Measurements from ENCODE around the gene LTN1. TPM values are rescaled to one million over a fixed set of nuclear protein-coding genes. Genes with fewer than 3 reads are reported as not detected.

LTN1 gene
- total RNA-seq, 1 donor from 2014 or later: 32.9 TPM

DNA sequence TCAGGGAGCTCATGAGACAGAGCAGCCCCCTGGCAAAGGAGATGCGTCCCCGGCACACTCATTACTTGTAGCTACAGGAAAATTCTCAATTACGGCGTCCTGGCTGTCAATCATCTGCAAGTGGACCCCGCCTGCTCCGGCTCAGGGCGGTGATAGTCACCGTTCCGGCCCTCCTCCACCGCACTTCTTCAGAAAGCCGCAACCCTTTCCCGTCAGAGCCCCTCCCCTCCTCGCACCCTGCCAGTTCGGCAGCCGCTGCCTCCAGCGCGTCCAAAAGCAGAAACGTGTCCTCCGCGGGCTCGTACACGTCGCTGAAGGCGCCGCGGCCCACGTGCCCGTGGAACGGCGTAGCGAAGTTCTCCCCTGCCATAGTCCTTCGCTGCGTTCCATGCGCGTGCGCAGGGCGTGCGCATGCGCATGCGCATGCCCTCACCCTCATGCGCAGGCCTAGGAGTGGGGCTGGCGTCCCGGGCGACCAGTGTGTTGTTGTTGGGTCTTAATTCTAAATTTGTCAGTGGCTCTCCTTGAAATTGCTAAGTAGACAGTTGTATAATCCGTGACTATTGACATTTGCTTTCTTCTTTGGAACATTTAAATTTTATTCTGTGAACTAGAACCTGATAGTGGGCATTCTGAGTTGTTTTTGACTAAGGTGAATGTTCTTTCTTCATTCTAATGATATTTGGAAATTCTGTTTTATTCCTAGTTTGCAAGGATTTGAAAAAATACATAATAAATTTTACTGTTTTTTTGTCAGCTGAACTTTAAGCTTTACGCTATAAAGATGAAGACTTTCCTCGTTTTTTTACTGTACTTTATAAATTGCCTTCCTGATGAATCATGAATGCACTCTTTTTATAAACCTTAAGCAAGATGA, 107.5 kb downstream of the LTN1 start:
- peaks cover 4% of the 10 kb centered on the region for H3K27me3 Mint-ChIP-seq (ENCODE audit: unreplicated experiment)
- H3K4me3 Mint-ChIP-seq (ENCODE audit: unreplicated experiment): peak overlapping the region; percentile 96
- peak; percentile 82 for DNase-seq
- no peaks in the 10 kb centered on the region for H3K36me3 Mint-ChIP-seq (ENCODE audit: unreplicated experiment)
- H3K4me1 Mint-ChIP-seq (ENCODE audit: low read depth, unreplicated experiment): peaks cover 2% of the 10 kb centered on the region
- peaks cover 5% of the 10 kb centered on the region for H3K9me3 Mint-ChIP-seq (ENCODE audit: unreplicated experiment)
- TF ChIP-seq, protein P1, sequence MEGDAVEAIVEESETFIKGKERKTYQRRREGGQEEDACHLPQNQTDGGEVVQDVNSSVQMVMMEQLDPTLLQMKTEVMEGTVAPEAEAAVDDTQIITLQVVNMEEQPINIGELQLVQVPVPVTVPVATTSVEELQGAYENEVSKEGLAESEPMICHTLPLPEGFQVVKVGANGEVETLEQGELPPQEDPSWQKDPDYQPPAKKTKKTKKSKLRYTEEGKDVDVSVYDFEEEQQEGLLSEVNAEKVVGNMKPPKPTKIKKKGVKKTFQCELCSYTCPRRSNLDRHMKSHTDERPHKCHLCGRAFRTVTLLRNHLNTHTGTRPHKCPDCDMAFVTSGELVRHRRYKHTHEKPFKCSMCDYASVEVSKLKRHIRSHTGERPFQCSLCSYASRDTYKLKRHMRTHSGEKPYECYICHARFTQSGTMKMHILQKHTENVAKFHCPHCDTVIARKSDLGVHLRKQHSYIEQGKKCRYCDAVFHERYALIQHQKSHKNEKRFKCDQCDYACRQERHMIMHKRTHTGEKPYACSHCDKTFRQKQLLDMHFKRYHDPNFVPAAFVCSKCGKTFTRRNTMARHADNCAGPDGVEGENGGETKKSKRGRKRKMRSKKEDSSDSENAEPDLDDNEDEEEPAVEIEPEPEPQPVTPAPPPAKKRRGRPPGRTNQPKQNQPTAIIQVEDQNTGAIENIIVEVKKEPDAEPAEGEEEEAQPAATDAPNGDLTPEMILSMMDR (IDR thresholded peaks at IDR 0.05; ENCODE audit: partially characterized antibody, unreplicated experiment): no peak
- peak overlapping the region; percentile 97 for H3K27ac Mint-ChIP-seq (ENCODE audit: unreplicated experiment)

DNA sequence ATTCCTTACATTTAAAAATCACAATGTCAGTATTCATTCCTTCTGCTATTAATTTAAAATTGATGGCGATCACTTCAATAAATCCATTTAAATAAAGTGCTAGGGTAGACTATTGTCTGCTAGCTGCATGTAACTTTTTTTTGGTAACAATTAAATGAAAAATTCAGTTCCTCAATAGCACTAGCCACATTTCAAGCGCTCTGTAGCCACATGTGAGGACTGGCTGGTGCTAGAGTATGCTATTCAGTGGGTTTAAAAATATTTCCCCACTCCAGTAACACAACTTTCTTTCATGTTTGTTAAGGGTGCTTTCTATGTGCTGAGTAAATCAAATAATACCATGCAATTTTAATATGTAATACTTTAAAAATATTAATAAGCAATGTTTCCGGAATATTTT, 108.2 kb downstream of the LTN1 start:
- Mint-ChIP-seq H3K9me3 (ENCODE audit: unreplicated experiment) (peaks cover 5% of the 10 kb centered on the region), H3K4me1 (ENCODE audit: low read depth, unreplicated experiment) (peaks cover 2% of the 10 kb centered on the region), H3K36me3 (ENCODE audit: unreplicated experiment) (no peaks in the 10 kb centered on the region), H3K27me3 (ENCODE audit: unreplicated experiment) (peaks cover 4% of the 10 kb centered on the region), H3K4me3 (ENCODE audit: unreplicated experiment) (peak overlapping the region; percentile 96), H3K27ac (ENCODE audit: unreplicated experiment) (no peak overlapping the region)
- no peak for DNase-seq
- TF ChIP-seq, protein P1 (IDR thresholded peaks at IDR 0.05; ENCODE audit: partially characterized antibody, unreplicated experiment): no peak

DNA sequence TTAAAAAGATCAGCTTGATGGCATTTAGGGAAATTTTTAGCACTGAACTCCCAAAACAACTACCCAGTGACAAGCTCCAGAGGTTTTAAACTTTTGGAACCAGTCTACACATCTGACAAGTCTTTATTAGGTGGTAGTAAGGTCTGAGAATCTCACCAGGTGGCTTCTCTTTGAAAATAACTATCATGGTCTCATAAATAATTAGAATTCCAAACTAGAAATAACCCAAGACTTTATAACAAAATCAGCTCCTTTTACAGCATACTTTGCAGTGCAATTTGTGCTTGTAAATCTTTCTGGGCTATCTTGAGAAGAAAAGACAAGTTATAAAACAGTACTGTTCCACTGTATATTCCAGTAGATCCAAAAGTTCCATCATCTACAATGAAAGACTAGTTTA, 108.7 kb downstream of the LTN1 start:
- H3K27me3 Mint-ChIP-seq (ENCODE audit: unreplicated experiment): peaks cover 4% of the 10 kb centered on the region
- H3K27ac Mint-ChIP-seq (ENCODE audit: unreplicated experiment): no peak overlapping the region
- H3K4me3 Mint-ChIP-seq (ENCODE audit: unreplicated experiment): no peak overlapping the region
- DNase-seq: no peak
- H3K36me3 Mint-ChIP-seq (ENCODE audit: unreplicated experiment): no peaks in the 10 kb centered on the region
- peaks cover 5% of the 10 kb centered on the region for H3K9me3 Mint-ChIP-seq (ENCODE audit: unreplicated experiment)
- TF ChIP-seq, protein P1 (IDR thresholded peaks at IDR 0.05; ENCODE audit: partially characterized antibody, unreplicated experiment): no peak
- H3K4me1 Mint-ChIP-seq (ENCODE audit: low read depth, unreplicated experiment): peaks cover 2% of the 10 kb centered on the region

GRCh38 chr21:28882345-28882744, 110.3 kb downstream of the LTN1 start:
- H3K36me3 Mint-ChIP-seq (ENCODE audit: unreplicated experiment): no peaks in the 10 kb centered on the region
- peaks cover 2% of the 10 kb centered on the region for H3K4me1 Mint-ChIP-seq (ENCODE audit: low read depth, unreplicated experiment)
- H3K27ac Mint-ChIP-seq (ENCODE audit: unreplicated experiment): no peak overlapping the region
- DNase-seq: no peak
- no peak overlapping the region for H3K4me3 Mint-ChIP-seq (ENCODE audit: unreplicated experiment)
- H3K27me3 Mint-ChIP-seq (ENCODE audit: unreplicated experiment): peaks cover 4% of the 10 kb centered on the region
- peaks cover 5% of the 10 kb centered on the region for H3K9me3 Mint-ChIP-seq (ENCODE audit: unreplicated experiment)
- TF ChIP-seq, protein P1 (IDR thresholded peaks at IDR 0.05; ENCODE audit: partially characterized antibody, unreplicated experiment): no peak

Other genes with a start within 250 kb of the LTN1 start
- gene RWDD2B, start 26.5 kb upstream of the LTN1 start, total RNA-seq (ENCODE audit: unreplicated experiment): 12.3 TPM
- gene USP16, start 31.8 kb upstream of the LTN1 start, total RNA-seq (ENCODE audit: unreplicated experiment): 21.9 TPM
- gene CCT8, start 80.8 kb upstream of the LTN1 start, total RNA-seq (ENCODE audit: unreplicated experiment): 186 TPM
- gene MAP3K7CL, start 137.8 kb upstream of the LTN1 start, total RNA-seq (ENCODE audit: unreplicated experiment): 1.2 TPM